Measurements from ENCODE around the gene SLC22A23.
"Not testable (repeated sequence)": the region's sequence is repeated elsewhere in the genome, so short reads cannot be mapped to it uniquely, and the experiment has no call there.

Gene SLC22A23

DNA sequence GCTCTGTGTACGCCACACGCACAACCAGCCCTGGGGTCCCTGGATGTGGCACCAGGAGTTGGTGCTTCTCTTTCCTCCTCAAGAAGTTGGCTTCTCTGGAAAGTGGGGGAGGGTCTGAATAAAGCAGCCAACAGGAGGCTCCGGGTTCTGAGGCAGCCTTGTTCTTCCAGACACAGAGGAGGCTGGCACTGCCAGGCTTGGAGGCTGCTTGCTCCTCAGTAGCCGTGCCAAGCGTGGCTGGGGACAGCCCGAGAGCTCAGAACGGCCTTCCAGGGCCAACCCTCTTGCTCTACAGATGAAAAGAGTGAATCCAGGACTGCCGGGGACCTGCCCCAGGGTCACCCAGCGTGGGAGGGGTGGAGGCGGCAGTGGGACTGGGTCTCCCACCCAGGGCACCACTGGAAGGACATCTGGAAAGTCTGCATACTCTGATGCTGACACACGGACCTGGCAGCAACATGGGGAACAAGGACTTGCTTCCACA is 70.4 kb downstream of the SLC22A23 start:
- FAIRE-seq (no peak), DNase-seq (ENCODE audit: low spot score) (no peak)

DNA sequence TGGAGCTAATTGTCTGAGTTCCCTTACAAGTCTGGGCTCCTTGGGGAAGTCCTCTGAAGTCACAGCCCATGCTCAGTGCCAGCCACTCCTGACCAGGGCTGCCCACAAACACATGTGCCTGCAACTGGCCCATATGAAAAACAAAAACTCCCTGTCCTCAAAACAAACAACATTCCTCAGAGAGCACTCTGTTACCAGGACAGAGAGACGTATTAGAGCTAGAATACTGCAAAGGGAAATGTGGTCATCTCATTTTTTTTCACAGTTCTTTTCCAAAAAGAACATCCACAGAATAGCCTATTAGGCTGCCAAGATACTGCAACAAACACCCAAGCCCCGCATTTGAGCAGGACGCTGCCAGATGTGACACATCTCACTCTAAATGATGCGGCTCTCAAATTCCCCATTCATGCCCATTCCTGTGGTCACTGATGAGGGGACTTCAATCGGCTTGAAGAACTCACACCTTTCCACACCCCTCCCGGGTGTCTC is 71.1 kb downstream of the SLC22A23 start:
- FAIRE-seq, result no peak
- DNase-seq (ENCODE audit: low spot score), result no peak

DNA sequence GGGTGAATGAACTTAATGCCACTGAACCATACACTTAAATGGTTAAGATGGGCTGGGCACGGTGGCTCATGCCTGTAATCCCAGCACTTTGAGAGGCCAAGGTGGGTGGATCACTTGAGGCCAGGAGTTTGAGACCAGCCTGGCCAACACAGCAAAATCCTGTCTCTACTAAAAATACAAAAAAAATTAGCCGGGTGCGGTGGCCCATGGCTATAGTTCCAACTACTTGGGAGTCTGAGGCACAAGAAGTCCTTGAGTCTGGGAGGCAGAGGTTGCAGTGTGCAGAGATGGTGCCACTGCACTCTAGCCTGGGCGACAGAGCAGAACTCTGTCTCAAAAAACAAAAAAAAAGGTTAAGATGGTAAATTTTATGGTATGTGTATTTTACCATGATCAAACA is 71.7 kb downstream of the SLC22A23 start:
- not testable (repeated sequence) for FAIRE-seq; DNase-seq (ENCODE audit: low spot score)

DNA sequence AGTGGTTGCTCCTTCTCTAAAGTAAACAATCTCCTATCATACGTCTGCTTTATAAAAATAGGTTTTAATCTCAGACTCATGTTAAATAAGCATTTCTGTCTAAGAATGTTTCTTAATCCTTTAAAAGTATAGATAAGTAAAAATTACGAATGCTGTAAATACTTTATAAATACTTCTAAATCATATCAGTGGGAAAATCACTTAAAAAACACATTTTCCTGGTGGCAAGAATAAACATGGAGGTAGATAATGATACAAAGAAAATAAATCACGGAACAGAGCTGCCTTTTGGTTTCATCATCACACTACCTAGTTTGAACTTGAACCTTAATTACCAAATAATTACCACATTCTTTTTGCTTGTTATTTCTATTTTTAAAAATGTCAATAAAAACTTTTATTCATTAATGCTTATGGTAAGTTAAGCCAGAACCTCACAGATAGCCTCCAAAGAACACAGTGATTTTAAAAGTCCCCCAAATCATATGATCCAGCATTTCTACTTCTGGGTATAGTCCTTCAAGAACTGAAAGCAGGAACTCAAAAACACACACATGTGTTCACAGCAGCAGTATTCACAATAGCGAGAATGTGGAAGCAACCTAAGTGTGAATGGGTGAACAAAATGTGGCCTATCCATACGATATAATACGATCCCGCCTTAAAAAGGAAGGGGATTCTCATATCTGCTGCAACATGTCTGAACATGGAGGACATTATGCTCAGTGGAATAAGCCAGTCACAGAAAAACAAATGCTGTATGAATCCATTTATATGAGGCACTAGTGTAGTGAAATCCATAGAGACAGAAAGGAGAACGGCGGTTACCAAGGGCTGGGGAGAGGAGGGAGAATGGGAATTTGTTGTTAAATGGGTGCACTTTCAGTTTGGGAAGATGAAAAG is 72.4 kb downstream of the SLC22A23 start:
- DNase-seq (ENCODE audit: low spot score) (no peak), FAIRE-seq (no peak)

DNA sequence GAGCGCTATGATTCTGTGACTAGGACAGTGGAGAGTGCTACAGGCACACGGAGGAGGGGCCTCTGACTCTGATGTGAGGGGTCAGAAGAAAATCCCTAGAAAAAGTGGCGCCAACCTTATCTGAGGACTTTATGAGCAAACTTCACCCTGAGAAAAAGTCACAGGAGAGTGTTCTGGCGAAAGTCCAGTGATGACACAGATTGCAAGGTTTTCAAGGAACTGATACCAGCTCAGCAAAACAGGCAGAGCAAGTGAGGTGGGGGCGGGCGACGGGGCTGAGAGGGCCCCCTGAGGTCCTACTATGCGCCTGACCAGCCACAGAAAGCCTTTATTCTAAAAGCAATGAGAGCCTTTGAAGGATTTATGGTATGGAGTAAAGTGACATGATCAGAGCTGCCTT is 73.3 kb downstream of the SLC22A23 start:
- FAIRE-seq, result no peak

DNA sequence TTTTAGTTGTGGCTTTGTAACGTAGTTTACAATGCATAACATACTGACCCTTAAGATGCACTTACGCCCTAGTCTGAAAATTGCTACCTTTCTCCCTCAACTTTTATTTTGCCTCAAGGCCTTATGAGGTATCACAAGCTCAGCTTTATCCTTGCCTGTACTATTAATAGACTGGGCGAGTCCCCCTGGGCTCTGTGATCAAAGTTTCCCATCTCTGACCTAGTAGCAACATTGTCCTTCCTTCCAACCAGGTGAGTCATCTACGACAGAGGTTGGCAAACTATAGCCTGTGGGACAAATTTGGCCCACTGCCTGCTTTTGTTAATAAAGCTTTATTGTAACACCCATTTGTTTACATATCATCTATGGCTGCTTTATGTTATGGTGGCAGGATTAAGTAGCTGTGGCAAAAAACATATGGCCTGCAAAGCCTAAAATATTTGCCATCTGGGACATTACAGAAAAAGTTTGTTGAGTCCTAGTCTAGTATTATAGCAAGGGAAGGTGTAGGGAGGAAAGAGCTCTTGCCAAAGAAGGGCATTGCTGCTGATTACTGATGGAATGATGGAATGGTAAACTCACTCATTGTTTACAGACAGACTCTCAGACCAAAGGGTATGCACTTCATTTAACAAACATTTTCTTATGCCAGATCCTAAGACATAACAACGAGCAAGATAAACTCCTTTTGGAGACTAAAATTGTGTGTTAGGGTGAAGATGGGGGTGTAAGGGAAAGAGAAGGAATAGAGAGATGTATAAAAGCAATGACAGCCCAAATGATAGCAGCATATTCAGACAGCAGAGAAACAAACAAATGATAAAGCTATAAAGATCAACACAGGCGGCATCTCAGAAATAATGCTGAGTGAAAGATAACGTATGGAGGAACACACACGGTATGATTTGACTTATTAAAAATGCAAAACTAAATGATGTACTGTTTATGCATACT is 74.2 kb downstream of the SLC22A23 start:
- FAIRE-seq, result no peak
- DNase-seq (ENCODE audit: low spot score), result peak; percentile 60

More for the DNA sequence above, 73.3 kb downstream of the SLC22A23 start:
- peak; percentile 56 for DNase-seq (ENCODE audit: low spot score)

DNA sequence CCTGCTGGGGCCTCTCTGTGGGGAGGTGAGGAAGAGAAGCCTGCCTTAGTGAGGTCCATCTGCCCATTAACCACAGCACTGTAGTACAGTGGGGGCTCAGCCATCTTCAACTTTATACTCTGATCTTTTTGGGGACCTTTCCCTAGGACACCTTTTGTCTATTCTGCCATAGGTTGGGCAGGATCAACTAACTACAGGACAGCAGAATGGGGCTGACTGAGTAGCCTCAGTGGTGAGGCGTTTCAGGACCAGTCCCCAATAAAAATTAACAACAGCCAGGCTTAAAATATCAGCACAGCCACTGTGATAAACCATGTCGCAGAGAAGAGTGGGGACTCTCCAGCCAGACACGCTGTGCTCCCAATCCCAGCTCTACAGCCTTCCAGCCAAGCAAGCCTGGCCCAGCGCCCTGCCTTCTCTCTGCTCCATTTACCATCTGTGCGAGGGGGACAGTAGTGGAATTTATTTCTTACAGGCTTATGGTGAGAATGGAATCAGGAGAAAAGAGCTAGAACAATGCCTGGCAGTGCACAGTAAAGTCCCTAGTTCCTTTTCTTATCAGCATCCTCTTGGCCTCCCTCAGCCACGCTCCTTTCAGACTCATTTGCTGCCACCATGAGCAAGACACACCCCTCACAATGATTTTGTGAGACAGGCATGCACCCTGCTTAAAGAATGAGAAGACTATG is 75.5 kb downstream of the SLC22A23 start:
- FAIRE-seq, result no peak

DNA sequence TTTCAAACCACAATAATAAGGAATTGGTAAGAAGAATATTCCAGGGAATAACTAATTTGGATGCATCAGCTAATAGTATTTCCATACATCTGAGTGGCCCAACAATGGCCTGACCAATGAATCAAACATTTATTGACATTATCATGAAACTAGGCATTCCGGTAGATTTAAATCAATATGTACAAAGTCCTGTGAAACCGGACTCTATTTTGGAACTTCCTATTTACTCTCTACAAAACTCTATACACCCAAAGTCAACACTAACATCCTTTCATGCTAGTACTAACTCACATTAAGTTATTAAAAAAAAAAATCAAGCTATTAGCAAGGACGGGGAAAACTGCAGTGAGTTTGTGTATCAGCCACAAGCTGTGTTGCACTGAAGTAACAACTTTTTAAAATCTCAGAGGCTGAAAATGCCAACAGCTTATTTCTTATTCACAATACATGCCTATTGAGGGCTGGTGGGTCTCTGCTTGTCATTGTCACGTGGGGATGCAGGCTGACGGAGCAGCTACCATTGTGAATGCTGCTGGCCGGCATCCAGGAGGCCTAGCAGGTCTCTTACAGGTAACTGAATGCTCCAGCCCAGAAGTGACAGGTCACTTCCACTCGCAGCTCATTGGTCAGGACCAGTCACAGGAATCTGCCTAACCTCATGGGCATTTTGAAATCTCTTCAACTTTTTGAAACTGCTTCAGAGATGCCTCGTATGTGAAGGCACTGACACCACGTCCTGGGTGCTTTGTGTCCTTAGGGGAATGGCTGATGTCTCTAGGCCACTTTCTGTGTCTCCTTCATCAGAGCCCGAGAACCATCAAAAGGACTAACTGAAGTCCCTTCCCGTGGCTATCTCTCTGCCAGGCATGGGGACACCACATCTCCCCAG is 76.3 kb downstream of the SLC22A23 start:
- no peak for DNase-seq (ENCODE audit: low spot score)
- no peak for FAIRE-seq

More for the DNA sequence above, 75.5 kb downstream of the SLC22A23 start:
- no peak for DNase-seq (ENCODE audit: low spot score)

DNA sequence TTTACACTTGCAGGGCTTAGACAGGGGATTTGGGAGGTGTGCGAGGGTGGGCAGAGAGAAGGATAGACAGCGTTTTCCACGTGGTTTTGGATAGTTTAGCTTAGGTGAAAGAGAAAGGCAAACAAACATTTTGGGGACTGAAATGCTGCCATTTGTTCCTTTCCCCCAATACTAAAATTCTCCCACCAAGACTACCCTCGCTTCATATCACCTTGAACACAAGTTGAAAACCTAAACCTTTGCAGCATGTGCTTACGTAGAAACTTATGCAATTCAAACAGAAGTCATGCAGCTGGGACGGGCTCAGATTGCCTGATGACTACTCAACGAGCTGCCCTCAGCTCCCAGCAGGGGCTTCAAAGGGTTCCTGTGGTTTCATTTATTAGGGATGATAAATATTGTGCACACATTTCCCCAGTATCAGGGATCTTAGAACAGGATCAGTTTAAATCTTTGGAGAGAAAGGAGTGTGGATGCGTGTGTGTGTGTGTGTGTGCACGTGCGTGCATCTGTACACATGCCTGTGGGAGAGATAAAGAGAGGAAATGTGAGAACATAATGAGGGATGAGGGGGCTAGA is 77.3 kb downstream of the SLC22A23 start:
- no peak for FAIRE-seq
- DNase-seq (ENCODE audit: low spot score), result no peak

DNA sequence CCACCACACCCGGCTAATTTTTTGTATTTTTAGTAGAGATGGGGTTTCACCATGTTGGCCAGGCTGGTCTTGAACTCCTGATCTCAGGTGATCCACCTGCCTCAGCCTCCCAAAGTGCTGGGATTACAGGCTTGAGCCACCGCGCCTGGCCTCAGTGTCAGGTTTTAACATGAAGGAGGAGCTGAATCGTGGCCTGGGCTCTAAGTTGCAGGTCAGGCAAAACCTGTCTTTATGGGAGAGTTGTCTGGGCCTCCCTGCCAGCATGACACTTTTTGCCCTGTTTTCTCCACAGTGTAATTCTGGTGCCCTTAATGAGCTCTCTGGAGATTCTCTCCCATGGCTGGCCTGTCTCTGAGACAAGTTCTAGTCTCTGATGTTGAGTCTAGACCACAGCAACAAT is 78.0 kb downstream of the SLC22A23 start:
- not testable (repeated sequence) for DNase-seq (ENCODE audit: low spot score); FAIRE-seq

DNA sequence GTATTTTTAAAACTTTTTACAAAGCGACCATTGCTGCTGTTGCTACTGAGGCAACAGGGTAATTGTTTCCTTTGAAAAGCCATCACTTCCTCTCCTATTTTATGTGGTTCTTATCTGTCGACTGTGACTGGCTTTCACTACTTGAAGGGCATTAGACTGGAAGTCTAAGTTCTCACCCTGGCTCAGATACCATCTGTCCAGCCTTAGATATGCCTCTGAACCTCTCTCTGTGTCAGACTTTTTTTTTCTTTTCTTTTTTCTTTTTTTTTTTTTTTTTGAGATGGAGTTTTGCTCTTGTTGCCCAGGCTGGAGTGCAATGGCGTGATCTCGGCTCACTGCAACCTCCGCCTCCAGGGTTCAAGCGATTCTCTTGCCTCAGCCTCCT is 78.5 kb downstream of the SLC22A23 start:
- not testable (repeated sequence) for DNase-seq (ENCODE audit: low spot score); FAIRE-seq

DNA sequence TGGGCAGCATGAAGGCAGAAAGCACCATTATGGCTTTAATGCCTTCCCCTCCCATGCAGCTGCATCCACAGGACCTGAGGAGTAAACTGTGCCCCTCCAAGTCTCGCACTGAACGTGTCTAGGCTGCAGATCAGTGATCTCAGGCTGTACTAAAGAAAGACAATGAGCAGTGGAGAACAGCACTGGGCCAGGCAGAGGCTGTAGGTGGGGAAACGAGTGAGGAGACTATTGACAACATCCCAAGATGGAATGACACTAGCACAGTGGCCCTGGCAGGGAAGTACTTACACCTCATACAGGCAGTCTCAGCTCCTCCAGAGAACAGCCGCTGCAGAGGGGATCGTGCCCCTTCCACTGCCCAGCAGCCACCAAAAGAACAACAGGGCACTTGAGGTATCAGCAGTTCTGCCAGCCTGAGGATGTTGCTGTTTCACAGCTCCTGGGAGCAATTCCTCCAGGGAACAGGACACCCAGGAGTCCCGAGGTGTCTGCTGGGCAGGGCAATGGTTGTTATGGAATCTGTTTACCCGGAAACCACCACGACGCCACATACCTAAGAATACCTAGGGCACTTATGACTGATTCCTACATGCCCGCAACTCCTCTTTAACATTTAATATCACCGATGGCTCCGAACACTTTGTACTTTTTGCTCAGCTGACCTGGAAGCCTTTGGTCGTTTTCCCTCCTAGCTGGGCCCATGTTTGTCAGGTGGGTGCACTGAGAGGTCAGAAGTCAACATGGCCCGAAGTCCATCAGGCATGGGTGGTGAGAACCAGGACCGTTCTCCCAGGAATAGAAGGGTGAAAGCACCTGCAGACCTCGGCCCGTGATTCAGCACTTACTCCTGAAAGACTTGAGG is 79.1 kb downstream of the SLC22A23 start:
- DNase-seq (ENCODE audit: low spot score) (no peak), FAIRE-seq (no peak)

DNA sequence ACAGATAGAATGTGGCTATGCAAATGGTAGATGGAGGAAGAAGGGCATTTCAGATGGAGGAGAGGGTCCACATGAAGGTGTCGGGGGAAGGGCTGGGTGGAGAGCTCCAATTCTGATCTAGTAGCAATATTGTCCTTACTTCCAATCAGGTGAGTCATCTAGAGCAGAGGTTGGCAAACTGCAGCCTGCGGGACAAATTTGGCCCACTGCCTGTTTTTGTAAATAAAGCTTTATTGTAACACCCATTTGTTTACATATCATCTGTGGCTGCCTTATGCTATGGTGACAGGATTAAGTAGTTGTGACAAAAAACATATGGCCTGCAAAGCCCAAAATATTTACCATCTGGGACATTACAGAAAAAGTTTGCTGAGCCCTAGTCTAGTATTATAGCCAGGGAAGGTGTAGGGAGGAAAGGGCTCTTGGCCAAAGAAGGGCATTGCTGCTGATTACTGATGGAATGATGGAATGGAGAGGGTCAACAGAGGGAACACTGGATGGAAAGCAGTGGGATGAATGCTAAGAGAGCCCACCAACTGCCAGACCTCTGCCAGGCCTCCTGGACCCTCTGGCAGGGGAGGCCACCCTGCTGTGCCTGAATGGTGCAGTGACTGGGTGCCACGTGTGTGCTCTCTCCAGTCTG is 79.8 kb downstream of the SLC22A23 start:
- FAIRE-seq (no peak), DNase-seq (ENCODE audit: low spot score) (no peak)

DNA sequence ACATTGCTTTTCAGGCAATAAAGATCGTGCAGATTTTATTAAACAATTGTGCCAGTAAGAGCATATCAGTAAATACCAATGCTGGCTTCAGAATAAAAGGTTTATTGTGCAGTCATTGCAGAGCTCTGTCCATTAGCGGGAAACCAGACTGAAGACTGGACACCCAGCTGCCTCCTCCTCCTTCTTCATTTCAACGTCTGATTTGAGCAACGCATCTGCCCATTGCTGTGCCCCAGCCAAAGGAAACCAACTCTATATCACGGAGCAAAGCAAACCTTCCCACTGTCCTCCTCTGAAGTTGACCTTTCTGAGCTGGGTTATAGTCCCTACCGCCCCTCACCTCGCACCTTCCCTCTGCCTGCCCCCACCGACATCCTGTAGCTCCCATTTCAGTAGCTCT is 80.8 kb downstream of the SLC22A23 start:
- FAIRE-seq (no peak), DNase-seq (ENCODE audit: low spot score) (no peak)

DNA sequence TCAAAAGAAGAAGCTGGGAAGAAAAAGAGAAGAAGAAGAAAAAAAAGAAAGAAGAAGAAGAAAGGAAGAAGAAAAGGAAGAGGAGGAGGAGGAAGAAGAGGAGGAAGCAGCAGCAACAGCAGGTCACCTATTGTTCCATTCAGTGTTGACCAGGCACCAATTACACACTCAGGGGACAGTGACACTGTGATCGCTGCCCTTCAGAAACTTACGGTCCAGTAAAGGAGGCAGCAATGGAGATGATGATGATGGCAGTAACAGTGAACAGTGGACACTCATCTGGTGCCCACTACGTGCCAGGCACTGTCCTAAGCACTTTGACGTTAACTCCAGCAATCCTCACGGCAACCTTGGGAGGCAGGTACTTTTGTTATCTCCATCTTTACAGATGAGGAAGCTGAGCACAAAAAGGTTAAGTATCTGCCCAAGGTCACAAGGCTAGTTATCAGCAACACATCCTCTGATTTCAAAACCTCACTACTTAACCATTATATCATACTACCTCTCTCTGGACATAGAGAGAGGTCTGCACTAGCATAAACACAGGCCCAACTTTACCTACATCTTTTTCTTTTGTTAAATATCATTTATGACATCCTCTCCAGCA is 83.2 kb downstream of the SLC22A23 start:
- no peak for FAIRE-seq
- no peak for DNase-seq (ENCODE audit: low spot score)

DNA sequence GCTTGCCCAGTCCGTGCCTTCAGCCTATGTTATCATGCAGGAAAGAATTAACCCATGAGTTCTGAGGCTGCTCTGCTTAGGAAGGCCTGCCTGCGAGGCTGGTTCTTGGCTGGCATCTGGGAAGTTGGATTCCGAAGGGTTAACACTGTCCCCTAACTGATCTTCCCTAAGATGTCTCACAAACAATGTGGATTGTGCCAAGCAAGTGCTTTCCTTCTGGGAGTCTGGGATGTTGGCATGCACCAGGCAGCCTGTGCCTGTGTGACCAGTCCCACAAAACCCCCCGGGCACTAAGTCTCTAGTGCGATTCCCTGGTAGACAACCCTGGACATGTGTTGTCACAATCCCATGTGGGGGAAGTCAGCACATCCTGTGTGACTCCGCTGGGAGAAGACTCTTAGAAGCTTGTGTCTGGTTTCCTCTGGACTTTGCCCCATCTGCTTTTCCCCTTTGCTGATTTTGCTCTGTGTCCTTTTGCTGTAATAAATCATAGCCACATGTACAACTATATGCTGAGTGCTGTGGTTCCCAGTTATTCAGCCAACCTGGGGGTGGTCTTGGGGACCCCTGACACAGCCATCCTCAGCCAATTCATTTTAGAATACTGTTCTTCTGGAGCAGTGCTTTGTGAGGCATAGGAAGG is 83.8 kb downstream of the SLC22A23 start:
- DNase-seq (ENCODE audit: low spot score) (no peak), FAIRE-seq (no peak)

DNA sequence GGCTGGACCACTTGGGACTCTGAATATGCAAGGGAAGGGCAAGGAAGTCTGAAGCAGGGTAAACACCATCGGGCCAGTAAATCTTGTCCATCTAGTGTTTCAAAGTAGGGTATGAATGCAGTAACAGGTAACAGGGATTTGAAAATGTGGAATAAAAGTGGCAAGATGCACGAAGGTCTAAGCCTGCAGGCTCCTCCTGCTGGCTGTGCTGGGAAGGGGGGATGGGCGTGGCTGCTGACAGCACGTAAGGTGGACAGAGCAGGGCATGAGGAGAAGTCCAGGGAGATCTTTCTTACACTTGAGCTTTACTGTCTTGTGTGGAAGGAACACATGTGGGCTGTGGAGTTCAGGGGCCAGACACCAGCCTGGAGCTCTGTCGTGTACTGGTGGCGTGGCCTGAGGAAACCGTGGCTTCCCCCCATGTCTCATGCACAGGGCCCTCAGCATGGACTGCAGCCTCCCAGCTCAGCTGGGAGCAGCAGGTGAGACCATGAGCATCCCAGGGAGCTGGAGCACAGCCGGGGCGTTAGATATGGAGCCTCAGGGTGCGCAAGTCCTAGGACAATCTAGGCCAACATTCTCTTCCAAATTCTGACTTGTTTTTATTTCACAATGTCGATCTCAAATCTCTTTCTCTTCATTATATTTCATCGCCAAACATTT is 84.5 kb downstream of the SLC22A23 start:
- DNase-seq (ENCODE audit: low spot score) (no peak), FAIRE-seq (no peak)

Measured in RCC 7860 (cell line).